K562 (cell line): ENCODE measurements around the gene TSTD1. TPM values are rescaled to one million over a fixed set of nuclear protein-coding genes. Genes with fewer than 3 reads are reported as not detected.

Experiments
- ATAC-seq: fragments of 200-7000 bp; cut with Tn5 transposase; 3 replicates; pipeline ENCODE4 v1.9.1; 2020; ENCODE audit warnings: moderate library complexity
- BruUV-seq: library from RNA; stranded (reverse); fragments of 400-500 nt; replicated peaks from 2 replicates; lab custom pipeline; 2021; lab: Mats Ljungman, UMichigan
- CTCF ChIA-PET: fragments of 300-600 bp; formaldehyde crosslinking; extraction: SDS; loops from one replicate; lab custom pipeline; 2021; ENCODE audit warnings: low intra/inter-chr PET ratio; lab: Yijun Ruan, JAX
- POLR2A ChIA-PET: fragments of 300-600, 350-650 bp; sonication (Branson Sonifier 250); formaldehyde crosslinking; extraction: SDS; loops from one replicate; lab custom pipeline; 2021; ENCODE audit warnings: antibody characterized with exemption, inconsistent platforms; lab: Yijun Ruan, JAX
- DNase-seq, 4 experiments: peaks; one replicate each; pipeline versions ENCODE4 v3.0.0 to v3.0.0-alpha.2; 2011 to 2018; ENCODE audit warnings: low spot score in 3 of 4, mixed read lengths in 3 of 4; ENCODE audit errors: extremely low read depth in 1 of 4
- FAIRE-seq: peaks from 2 replicates; lab custom pipeline; 2011; peaks lifted over from hg19 to GRCh38; lab: Jason Lieb, UNC
- H2AFZ ChIP-seq: 2 replicates; pipeline ENCODE4 v1.6.0; 2011; ENCODE audit warnings: low read depth, low read length, control low read depth, inconsistent platforms
- H3K27ac ChIP-seq: fragments of 200-600 bp; 3 replicates; pipeline ENCODE4 v1.8.0; 2011; ENCODE audit warnings: low read depth, mild to moderate bottlenecking, control low read depth, inconsistent platforms, low read length, moderate library complexity, mixed read lengths; ENCODE audit errors: extremely low read depth
- H3K27me3 ChIP-seq, 2 experiments: fragments of 300-600 bp in 1 of 2; 2 replicates in 1 of 2; 3 replicates in 1 of 2; pipeline versions ENCODE4 v1.6.0 to v1.8.0; 2011; ENCODE audit warnings: inconsistent platforms in 2 of 2, low read length in 2 of 2, mild to moderate bottlenecking in 1 of 2, mixed read lengths in 1 of 2, moderate library complexity in 1 of 2; ENCODE audit not compliant: control insufficient read depth in 2 of 2, insufficient read depth in 2 of 2
- H3K36me3 ChIP-seq: fragments of 300-600 bp; 3 replicates; pipeline ENCODE4 v1.8.0; 2011; ENCODE audit warnings: mild to moderate bottlenecking, low read length, inconsistent platforms; ENCODE audit not compliant: control insufficient read depth, insufficient read depth
- H3K4me1 ChIP-seq, 2 experiments: fragments of 200-600 bp in 1 of 2; replicated peaks in 1 of 2; 2 replicates in 1 of 2; 3 replicates in 1 of 2; pipeline versions ENCODE4 v1.5.1 to v1.8.0; 2011; ENCODE audit warnings: inconsistent platforms in 2 of 2, low read length in 2 of 2, mild to moderate bottlenecking in 1 of 2, mixed read lengths in 1 of 2, moderate library complexity in 1 of 2; ENCODE audit not compliant: control insufficient read depth in 2 of 2, insufficient read depth in 2 of 2
- H3K4me2 ChIP-seq: 2 replicates; pipeline ENCODE4 v1.6.1; 2011; ENCODE audit warnings: low read length, control low read depth, inconsistent platforms, mixed read lengths; ENCODE audit not compliant: insufficient read depth
- H3K4me3 ChIP-seq: fragments of 200-600 bp; sonication (generic), shearing (Covaris generic); 2 replicates; pipeline ENCODE4 v1.5.1; 2016; ENCODE audit warnings: control low read depth, inconsistent platforms
- H3K79me2 ChIP-seq: fragments of 200-600 bp; 3 replicates; pipeline ENCODE4 v1.8.0; 2011; ENCODE audit warnings: low read length, inconsistent platforms; ENCODE audit not compliant: control insufficient read depth, insufficient read depth
- H3K9ac ChIP-seq, 2 experiments: 2 replicates each; pipeline versions ENCODE4 v1.6.0 to v1.6.1; 2011; ENCODE audit warnings: low read depth in 2 of 2, low read length in 2 of 2, control low read depth in 1 of 2, inconsistent platforms in 1 of 2, mild to moderate bottlenecking in 1 of 2, mixed read lengths in 1 of 2; ENCODE audit not compliant: insufficient read depth in 1 of 2
- H3K9me1 ChIP-seq: one replicate; pipeline ENCODE4 v1.6.0; 2011; ENCODE audit warnings: inconsistent platforms, mild to moderate bottlenecking, low read length, moderate library complexity; ENCODE audit not compliant: control insufficient read depth, insufficient read depth
- H3K9me3 ChIP-seq: replicated peaks from 2 replicates; pipeline ENCODE4 v1.5.1; 2011; ENCODE audit warnings: low read depth, low read length, inconsistent platforms; ENCODE audit not compliant: control insufficient read depth, insufficient read depth
- H4K20me1 ChIP-seq: replicated peaks from 2 replicates; pipeline ENCODE4 v1.6.1; 2011; ENCODE audit warnings: low read length, inconsistent platforms, mixed read lengths; ENCODE audit not compliant: control insufficient read depth, insufficient read depth
- CEBPG ChIP-seq, 3 experiments: fragments of 200-800 bp in 1 of 3; sonication (Bioruptor generic) in 1 of 3; sonication (generic) in 1 of 3; formaldehyde crosslinking in 1 of 3; IDR thresholded peaks in 2 of 3; conservative IDR thresholded peaks in 1 of 3; 2 replicates each; pipeline versions ENCODE4 v1.6.1 to v1.8.0; 2016 to 2022; ENCODE audit warnings: missing compliant biosample characterization in 2 of 3, missing genetic modification characterization in 2 of 3, mild to moderate bottlenecking in 1 of 3, missing genetic modification reagents in 1 of 3
- CREB1 ChIP-seq, 2 experiments: sonication (generic) in 1 of 2; formaldehyde crosslinking in 1 of 2; IDR thresholded peaks; 2 replicates each; pipeline versions ENCODE4 v1.6.1 to v1.8.0; 2012 to 2022; ENCODE audit warnings: inconsistent platforms in 1 of 2, mild to moderate bottlenecking in 1 of 2, missing genetic modification reagents in 1 of 2, moderate library complexity in 1 of 2
- DACH1 ChIP-seq: fragments of 450-650 bp; IDR thresholded peaks from 2 replicates; pipeline ENCODE4 v1.6.1; 2018; ENCODE audit not compliant: partially characterized antibody
- DEAF1 ChIP-seq: fragments of 450-650 bp; formaldehyde crosslinking; IDR thresholded peaks from 2 replicates; pipeline ENCODE4 v1.4.0; 2020; ENCODE audit warnings: mild to moderate bottlenecking, moderate library complexity
- FOXK2 ChIP-seq, 2 experiments: fragments of 450-650 bp; IDR thresholded peaks in 1 of 2; conservative IDR thresholded peaks in 1 of 2; 2 replicates each; pipeline ENCODE4 v1.6.1; 2016; ENCODE audit warnings: low read depth in 2 of 2, mild to moderate bottlenecking in 1 of 2
- MTA1 ChIP-seq: fragments of 450-650 bp; IDR thresholded peaks from 2 replicates; pipeline ENCODE4 v1.6.1; 2017; ENCODE audit warnings: borderline replicate concordance
- PHB ChIP-seq: fragments of 250-450 bp; sonication (Bioruptor Pico); IDR thresholded peaks from 2 replicates; pipeline ENCODE4 v1.5.0; 2021
- PHB2 ChIP-seq: fragments of 450-650 bp; IDR thresholded peaks from 2 replicates; pipeline ENCODE4 v1.6.1; 2017; ENCODE audit warnings: low read depth
- PTBP1 ChIP-seq: fragments of 200-400 bp; formaldehyde crosslinking; IDR thresholded peaks from 2 replicates; pipeline ENCODE4 v1.6.1; 2017; ENCODE audit warnings: low read depth, low read length
- RNF219 ChIP-seq: fragments of 250-450 bp; sonication (Bioruptor Pico); IDR thresholded peaks from 2 replicates; pipeline ENCODE4 v1.5.0; 2022; ENCODE audit warnings: mild to moderate bottlenecking
- TRIM28 ChIP-seq: fragments of 450-650 bp; IDR thresholded peaks from 2 replicates; pipeline ENCODE4 v1.6.1; 2017
- ZBTB33 ChIP-seq: sonication (generic); formaldehyde crosslinking; IDR thresholded peaks from 2 replicates; pipeline ENCODE4 v1.8.1; 2023; ENCODE audit warnings: mild to moderate bottlenecking, missing genetic modification reagents
- ZNF347 ChIP-seq: fragments of 450-650 bp; formaldehyde crosslinking; IDR thresholded peaks from 2 replicates; pipeline ENCODE4 v1.4.0; 2020; ENCODE audit warnings: low read depth, mild to moderate bottlenecking, moderate library complexity
- ZNF445 ChIP-seq: fragments of 250-450 bp; sonication (Bioruptor Pico); IDR thresholded peaks from 2 replicates; pipeline ENCODE4 v1.4.0; 2020; ENCODE audit warnings: low read depth, mild to moderate bottlenecking, moderate library complexity
- ZNF507 ChIP-seq: conservative IDR thresholded peaks from 2 replicates; pipeline ENCODE4 v1.6.1; 2017; ENCODE audit warnings: missing genetic modification characterization, missing compliant biosample characterization
- ZNF717 ChIP-seq: fragments of 250-450 bp; sonication (Bioruptor Pico); IDR thresholded peaks from 2 replicates; pipeline ENCODE4 v1.5.0; 2021
- WGBS: fragments of 100-300 bp; shearing (Covaris generic); methylation state at CpG from one replicate; pipeline ENCODE4 v1.1.6; 2016; ENCODE audit warnings: low coverage, mixed read lengths; ENCODE audit not compliant: insufficient coverage; ENCODE audit errors: missing lambda C conversion rate; 5-methylcytosine and 5-hydroxymethylcytosine counted together
- in situ Hi-C: fragments of 300-500 bp; cut with MboI; formaldehyde crosslinking; loops from 4 replicates; pipeline ENCODE4 v1.15.0; 2018; ENCODE audit warnings: inconsistent platforms, mixed read lengths
- intact Hi-C: fragments of 100-400 bp; cut with micrococcal nuclease; formaldehyde crosslinking; loops from 2 replicates; pipeline ENCODE4 v1.14.2; 2022
- polyA plus RNA-seq, 8 experiments: library from polyadenylated mRNA; depleted of rRNA in 4 of 8; stranded (reverse) in 5 of 8; unstranded in 3 of 8; fragments of >200 nt; fragmentation: Nextera tagmentation in 2 of 8; fragmentation: Illumina TruSeq in 1 of 8; extraction: Ambion mirVana in 2 of 8; extraction: Trizol in 1 of 8; gene quantifications; 2 replicates each; pipeline versions ENCODE4 v1.2.1 to v1.2.3, GENCODE V29; 2011 to 2014; ENCODE audit warnings: inconsistent platforms in 1 of 8, missing spikeins in 1 of 8
- total RNA-seq, 7 experiments: library from RNA; depleted of rRNA in 6 of 7; stranded (reverse); fragments of >200 nt in 6 of 7; fragmentation: Illumina TruSeq in 2 of 7; extraction: Trizol in 2 of 7; gene quantifications; 2 replicates each; pipeline versions ENCODE4 v1.2.1 to v1.2.3, GENCODE V29; 2011 to 2021; ENCODE audit warnings: low replicate concordance in 1 of 7

TSTD1 gene
- total and polyA plus RNA-seq, 9 of the 15 experiments (the other 6 are each of a cell fraction or from before 2014, with no cell fraction given) = 0.23 to 0.53 TPM; not detected in 7

GRCh38 chr1:160993544-160994193 lies 45.1 kb downstream of the TSTD1 start:
- H4K20me1 ChIP-seq = 0 out of 2 replicates have a peak, but pooled peaks cover 3% of the 10 kb centered on the region
- H3K79me2 ChIP-seq = no peaks in the 10 kb centered on the region
- no TSS peak for BruUV-seq
- no peak overlapping the region for H2AFZ ChIP-seq
- H3K9me3 ChIP-seq = no peaks in the 10 kb centered on the region
- peaks cover 25% of the 10 kb centered on the region for H3K36me3 ChIP-seq
- ChIA-PET CTCF (interaction anchor here (0.8 to 1.1 kb wide), 2 partner anchors 104 to 146 kb away, joined by 3 to 5 read pairs; partner anchors contain the start of gene KLHDC9), POLR2A (no interaction called here)
- ATAC-seq = peak; percentile 13; the same call in 2 of the 3 replicates
- in situ Hi-C loops = loop anchor here (10.0 kb wide), 1 partner anchor 101 kb away; the partner anchor contains the start of gene KLHDC9
- FAIRE-seq = no peak
- H3K9me1 ChIP-seq = no peaks in the 10 kb centered on the region
- no peak overlapping the region for H3K9ac ChIP-seq
- 80% methylated on average over 10 of the region's 14 CpGs for WGBS
- no peak overlapping the region for H3K4me3 ChIP-seq
- DNase-seq = peak in 1 of 4 experiments; percentile 54
- H3K4me1 ChIP-seq = peaks cover 14 to 25% of the 10 kb centered on the region in 2 experiments; a peak in 4 of 5 replicates
- H3K27me3 ChIP-seq = no peaks in the 10 kb centered on the region
- H3K27ac ChIP-seq = no peak overlapping the region
- intact Hi-C loops = loop anchor here (5.0 kb wide), 1 partner anchor 311 kb away; no protein-coding TSS in a partner anchor
- no peak overlapping the region for H3K4me2 ChIP-seq
- TF ChIP-seq ZNF445 (CRISPR knock-in tag) (no peak), PTBP1 (no peak), DACH1 (no peak), ZNF717 (no peak), PHB2 (no peak), CEBPG (CRISPR knock-in tag; IDR thresholded peaks at IDR 0.05) (no peak), CEBPG (tag; conservative IDR thresholded peaks at IDR 0.05 in 1 of 2, IDR thresholded peaks at IDR 0.05 in 1 of 2) (no peak), PHB (CRISPR knock-in tag) (no peak), FOXK2 (conservative IDR thresholded peaks at IDR 0.05 in 1 of 2, IDR thresholded peaks at IDR 0.05 in 1 of 2; ENCODE audit: low read depth in 2 of 2) (no peak), DEAF1 (0 out of 2 replicates have a peak, but pooled peaks have one; percentile 24), ZNF507 (tag) (no peak), MTA1 (no peak), TRIM28 (no peak), ZNF347 (CRISPR knock-in tag) (no peak), RNF219 (no peak), CREB1 (IDR thresholded peaks at IDR 0.05) (no peak), CREB1 (CRISPR knock-in tag; IDR thresholded peaks at IDR 0.05) (no peak), ZBTB33 (CRISPR knock-in tag) (0 out of 2 replicates have a peak, but pooled peaks have one; percentile 49)
